GM12878 (cell line): Measurements from ENCODE around the gene BLOC1S4. TPM values are rescaled to one million over a fixed set of nuclear protein-coding genes. Genes with fewer than 3 reads are reported as not detected.

Source experiments
- ATAC-seq: fragments of 200-7000 bp; cut with Tn5 transposase; 3 replicates; pipeline ENCODE4 v1.9.1; 2020; ENCODE audit warnings: mild to moderate bottlenecking, moderate library complexity
- BruUV-seq: library from RNA; stranded (reverse); fragments of 400-500 nt; replicated peaks from 2 replicates; lab custom pipeline; 2021; lab: Mats Ljungman, UMichigan
- CTCF ChIA-PET: fragments of 300-600 bp; sonication (Branson Sonifier 250); formaldehyde crosslinking; extraction: SDS; loops from one replicate; lab custom pipeline; 2021; ENCODE audit warnings: inconsistent platforms; lab: Yijun Ruan, JAX
- POLR2A ChIA-PET: fragments of 350-600 bp; formaldehyde crosslinking; extraction: SDS; loops from one replicate; lab custom pipeline; 2021; ENCODE audit warnings: inconsistent platforms; lab: Charles Lee
- RAD21 ChIA-PET: fragments of 300-600 bp; sonication (Branson Sonifier 250); formaldehyde crosslinking; loops from one replicate; lab custom pipeline; 2023; ENCODE audit warnings: antibody characterized with exemption; ENCODE audit not compliant: unreplicated experiment; lab: Charles Lee
- SMC1A ChIA-PET: fragments of 300-600 bp; sonication (Branson Sonifier 250); formaldehyde crosslinking; loops from one replicate; lab custom pipeline; 2023; ENCODE audit not compliant: unreplicated experiment, uncharacterized antibody; lab: Charles Lee
- DNase-seq: peaks from one replicate; pipeline ENCODE4 v3.0.0-alpha.2; 2011; ENCODE audit warnings: low read depth, low spot score
- FAIRE-seq: peaks from 3 replicates; lab custom pipeline; 2011; peaks lifted over from hg19 to GRCh38; lab: Jason Lieb, UNC
- H2AFZ ChIP-seq: 2 replicates; pipeline ENCODE4 v1.6.0; 2011; ENCODE audit warnings: low read depth, low read length, control low read depth; ENCODE audit not compliant: control insufficient read depth
- H3K27ac ChIP-seq: 2 replicates; pipeline ENCODE4 v1.5.1; 2011; ENCODE audit warnings: control low read depth; ENCODE audit not compliant: control insufficient read depth, insufficient read depth
- H3K27me3 ChIP-seq, 2 experiments: replicated peaks in 1 of 2; 2 replicates each; pipeline versions ENCODE4 v1.6.0 to v1.6.1; 2011; ENCODE audit warnings: low read length in 1 of 2; ENCODE audit not compliant: control insufficient read depth in 2 of 2, insufficient read depth in 2 of 2
- H3K36me3 ChIP-seq, 2 experiments: 2 replicates each; pipeline ENCODE4 v1.5.1; 2011; ENCODE audit warnings: low read length in 1 of 2; ENCODE audit not compliant: control insufficient read depth in 2 of 2, insufficient read depth in 2 of 2
- H3K4me1 ChIP-seq: 2 replicates; pipeline ENCODE4 v1.6.1; 2011; ENCODE audit warnings: mild to moderate bottlenecking, low read length, moderate library complexity, mixed read lengths; ENCODE audit not compliant: control insufficient read depth, insufficient read depth
- H3K4me2 ChIP-seq: 2 replicates; pipeline ENCODE4 v1.6.0; 2011; ENCODE audit warnings: control low read depth; ENCODE audit not compliant: control insufficient read depth, insufficient read depth
- H3K4me3 ChIP-seq: fragments of 200-600 bp; sonication (generic); 2 replicates; pipeline ENCODE4 v1.5.1; 2016
- H3K79me2 ChIP-seq: 2 replicates; pipeline ENCODE4 v1.6.0; 2011; ENCODE audit warnings: low read length; ENCODE audit not compliant: control insufficient read depth, insufficient read depth
- H3K9ac ChIP-seq: 2 replicates; pipeline ENCODE4 v1.8.0; 2011; ENCODE audit warnings: low read length, control low read depth, mixed read lengths; ENCODE audit not compliant: control insufficient read depth, insufficient read depth
- H3K9me3 ChIP-seq: replicated peaks from 3 replicates; pipeline ENCODE4 v1.5.1; 2011; ENCODE audit warnings: mild to moderate bottlenecking, low read length; ENCODE audit not compliant: control insufficient read depth, insufficient read depth
- H4K20me1 ChIP-seq: 2 replicates; pipeline ENCODE4 v1.6.0; 2011; ENCODE audit not compliant: control insufficient read depth, insufficient read depth
- BMI1 ChIP-seq: fragments of 450-650 bp; IDR thresholded peaks from 2 replicates; pipeline ENCODE4 v1.6.1; 2016; ENCODE audit warnings: mild to moderate bottlenecking, moderate library complexity, borderline replicate concordance
- ESRRA ChIP-seq: IDR thresholded peaks from 2 replicates; pipeline ENCODE4 v1.6.1; 2012; ENCODE audit warnings: mild to moderate bottlenecking, low read length, improper control_type of control experiment
- HDAC2 ChIP-seq: fragments of 200-600 bp; sonication (generic); IDR thresholded peaks from 2 replicates; pipeline ENCODE4 v1.6.1; 2017
- LARP7 ChIP-seq: fragments of 450-650 bp; IDR thresholded peaks from 2 replicates; pipeline ENCODE4 v1.6.1; 2017; ENCODE audit warnings: mild to moderate bottlenecking
- MTA2 ChIP-seq: fragments of 450-650 bp; IDR thresholded peaks from 2 replicates; pipeline ENCODE4 v1.6.1; 2016; ENCODE audit warnings: low read depth, mild to moderate bottlenecking, moderate library complexity
- STAT1 ChIP-seq: fragments of 450-650 bp; conservative IDR thresholded peaks from 2 replicates; pipeline ENCODE4 v1.6.1; 2014; ENCODE audit warnings: antibody characterized with exemption, mild to moderate bottlenecking
- WGBS: methylation state at CpG from one replicate; pipeline ENCODE4 v1.1.6; 2016; ENCODE audit warnings: low lambda C conversion rate; ENCODE audit not compliant: insufficient replicate concordance, insufficient coverage; ENCODE audit errors: missing lambda C conversion rate; 5-methylcytosine and 5-hydroxymethylcytosine counted together
- in situ Hi-C: fragments of 300-500 bp; cut with MboI; formaldehyde crosslinking; loops from 9 replicates; pipeline ENCODE4 v1.14.3; 2018; ENCODE audit warnings: mixed read lengths
- intact Hi-C: fragments of 100-400 bp; cut with micrococcal nuclease; formaldehyde crosslinking; loops from one replicate; pipeline ENCODE4 v1.14.2; 2022; ENCODE audit not compliant: unreplicated experiment
- polyA plus RNA-seq, 11 experiments: library from polyadenylated mRNA; depleted of rRNA in 4 of 11; unstranded in 6 of 11; stranded (reverse) in 5 of 11; fragments of >200 nt; fragmentation: Nextera tagmentation in 4 of 11; fragmentation: Illumina TruSeq in 1 of 11; extraction: Ambion mirVana in 4 of 11; extraction: Trizol in 1 of 11; gene quantifications; 1 replicate in 1 of 11; 2 replicates in 10 of 11; pipeline versions ENCODE4 v1.2.1 to v1.2.3, GENCODE V29; 2011 to 2016; ENCODE audit warnings: inconsistent platforms in 2 of 11, missing spikeins in 2 of 11, low read depth in 1 of 11
- total RNA-seq, 4 experiments: library from RNA; depleted of rRNA in 3 of 4; stranded (reverse); fragments of >200 nt in 3 of 4; fragmentation: Illumina TruSeq in 1 of 4; extraction: Trizol in 1 of 4; gene quantifications; 2 replicates each; pipeline versions ENCODE4 v1.2.1 to v1.2.3, GENCODE V29; 2013 to 2021
- TF ChIP-seq, protein P1 (sequence below): IDR thresholded peaks from 2 replicates; pipeline ENCODE4 v1.6.1; 2011; ENCODE audit warnings: borderline replicate concordance, low read depth, mild to moderate bottlenecking, moderate library complexity, mixed read lengths, low read length; ENCODE audit not compliant: insufficient read depth; ENCODE audit errors: extremely low read length
- TF ChIP-seq, protein P2 (sequence below): IDR thresholded peaks from 2 replicates; pipeline ENCODE4 v1.6.1; 2012; ENCODE audit warnings: low read depth, low read length, improper control_type of control experiment
- TF ChIP-seq, protein P3 (sequence below): fragments of 450-650 bp; IDR thresholded peaks from 2 replicates; pipeline ENCODE4 v1.6.1; 2014; ENCODE audit warnings: mild to moderate bottlenecking
- TF ChIP-seq, protein P4 (sequence below): fragments of 450-650 bp; IDR thresholded peaks from 2 replicates; pipeline ENCODE4 v1.6.1; 2016; ENCODE audit warnings: mild to moderate bottlenecking
- TF ChIP-seq, protein P5 (sequence below): fragments of 450-650 bp; IDR thresholded peaks from 2 replicates; pipeline ENCODE4 v1.6.1; 2017; ENCODE audit warnings: mild to moderate bottlenecking, moderate library complexity
- TF ChIP-seq, protein P6 (sequence below), 3 experiments: IDR thresholded peaks in 2 of 3; conservative IDR thresholded peaks in 1 of 3; 2 replicates each; pipeline ENCODE4 v1.5.1; 2011; ENCODE audit warnings: low read depth in 3 of 3, low read length in 3 of 3, mild to moderate bottlenecking in 3 of 3, control low read depth in 2 of 3, moderate library complexity in 2 of 3, inconsistent platforms in 1 of 3, mixed read lengths in 1 of 3; ENCODE audit not compliant: control insufficient read depth in 2 of 3, insufficient read depth in 1 of 3; ENCODE audit errors: extremely low read depth in 1 of 3

The BLOC1S4 gene
- total and polyA plus RNA-seq, 10 of the 15 experiments (the other 5 are each of a cell fraction or from before 2014, with no cell fraction given) = 2.7 to 23.8 (median 9.5) TPM

DNA sequence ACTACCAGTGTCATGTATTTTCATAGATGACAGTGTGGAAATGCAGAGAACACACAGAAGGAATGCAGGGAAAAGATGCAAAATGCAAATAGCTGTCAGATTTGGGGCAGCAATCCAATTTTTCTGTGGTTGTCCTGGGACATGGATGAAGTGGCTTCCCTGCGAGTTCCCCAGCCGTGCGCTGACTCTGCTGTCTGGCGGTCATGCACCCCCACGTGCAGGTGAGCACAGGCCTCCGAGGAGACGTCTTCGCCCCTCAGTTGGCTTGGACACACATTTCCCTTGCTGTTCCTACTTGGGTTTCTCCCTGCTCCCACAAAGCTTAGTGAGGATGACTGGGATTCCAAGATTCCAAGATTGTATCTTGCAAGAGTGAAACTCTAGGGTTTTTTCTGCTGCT lies 24.4 kb downstream of the BLOC1S4 start:
- 98% methylated on average over 8 of the region's 8 CpGs for WGBS
- POLR2A ChIA-PET = no interaction called here
- RAD21 ChIA-PET = no interaction called here
- TF ChIP-seq, protein P1, sequence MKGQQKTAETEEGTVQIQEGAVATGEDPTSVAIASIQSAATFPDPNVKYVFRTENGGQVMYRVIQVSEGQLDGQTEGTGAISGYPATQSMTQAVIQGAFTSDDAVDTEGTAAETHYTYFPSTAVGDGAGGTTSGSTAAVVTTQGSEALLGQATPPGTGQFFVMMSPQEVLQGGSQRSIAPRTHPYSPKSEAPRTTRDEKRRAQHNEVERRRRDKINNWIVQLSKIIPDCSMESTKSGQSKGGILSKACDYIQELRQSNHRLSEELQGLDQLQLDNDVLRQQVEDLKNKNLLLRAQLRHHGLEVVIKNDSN = no peak
- TF ChIP-seq, protein P2, sequence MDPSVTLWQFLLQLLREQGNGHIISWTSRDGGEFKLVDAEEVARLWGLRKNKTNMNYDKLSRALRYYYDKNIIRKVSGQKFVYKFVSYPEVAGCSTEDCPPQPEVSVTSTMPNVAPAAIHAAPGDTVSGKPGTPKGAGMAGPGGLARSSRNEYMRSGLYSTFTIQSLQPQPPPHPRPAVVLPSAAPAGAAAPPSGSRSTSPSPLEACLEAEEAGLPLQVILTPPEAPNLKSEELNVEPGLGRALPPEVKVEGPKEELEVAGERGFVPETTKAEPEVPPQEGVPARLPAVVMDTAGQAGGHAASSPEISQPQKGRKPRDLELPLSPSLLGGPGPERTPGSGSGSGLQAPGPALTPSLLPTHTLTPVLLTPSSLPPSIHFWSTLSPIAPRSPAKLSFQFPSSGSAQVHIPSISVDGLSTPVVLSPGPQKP = no peak
- TF ChIP-seq LARP7 = no peak
- TF ChIP-seq, protein P3, sequence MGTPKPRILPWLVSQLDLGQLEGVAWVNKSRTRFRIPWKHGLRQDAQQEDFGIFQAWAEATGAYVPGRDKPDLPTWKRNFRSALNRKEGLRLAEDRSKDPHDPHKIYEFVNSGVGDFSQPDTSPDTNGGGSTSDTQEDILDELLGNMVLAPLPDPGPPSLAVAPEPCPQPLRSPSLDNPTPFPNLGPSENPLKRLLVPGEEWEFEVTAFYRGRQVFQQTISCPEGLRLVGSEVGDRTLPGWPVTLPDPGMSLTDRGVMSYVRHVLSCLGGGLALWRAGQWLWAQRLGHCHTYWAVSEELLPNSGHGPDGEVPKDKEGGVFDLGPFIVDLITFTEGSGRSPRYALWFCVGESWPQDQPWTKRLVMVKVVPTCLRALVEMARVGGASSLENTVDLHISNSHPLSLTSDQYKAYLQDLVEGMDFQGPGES = no peak
- TF ChIP-seq BMI1 = no peak
- TF ChIP-seq MTA2 = no peak
- no peak for TF ChIP-seq ESRRA
- no peak for TF ChIP-seq HDAC2
- TF ChIP-seq, protein P4, sequence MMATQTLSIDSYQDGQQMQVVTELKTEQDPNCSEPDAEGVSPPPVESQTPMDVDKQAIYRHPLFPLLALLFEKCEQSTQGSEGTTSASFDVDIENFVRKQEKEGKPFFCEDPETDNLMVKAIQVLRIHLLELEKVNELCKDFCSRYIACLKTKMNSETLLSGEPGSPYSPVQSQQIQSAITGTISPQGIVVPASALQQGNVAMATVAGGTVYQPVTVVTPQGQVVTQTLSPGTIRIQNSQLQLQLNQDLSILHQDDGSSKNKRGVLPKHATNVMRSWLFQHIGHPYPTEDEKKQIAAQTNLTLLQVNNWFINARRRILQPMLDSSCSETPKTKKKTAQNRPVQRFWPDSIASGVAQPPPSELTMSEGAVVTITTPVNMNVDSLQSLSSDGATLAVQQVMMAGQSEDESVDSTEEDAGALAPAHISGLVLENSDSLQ = no peak
- TF ChIP-seq, protein P5, sequence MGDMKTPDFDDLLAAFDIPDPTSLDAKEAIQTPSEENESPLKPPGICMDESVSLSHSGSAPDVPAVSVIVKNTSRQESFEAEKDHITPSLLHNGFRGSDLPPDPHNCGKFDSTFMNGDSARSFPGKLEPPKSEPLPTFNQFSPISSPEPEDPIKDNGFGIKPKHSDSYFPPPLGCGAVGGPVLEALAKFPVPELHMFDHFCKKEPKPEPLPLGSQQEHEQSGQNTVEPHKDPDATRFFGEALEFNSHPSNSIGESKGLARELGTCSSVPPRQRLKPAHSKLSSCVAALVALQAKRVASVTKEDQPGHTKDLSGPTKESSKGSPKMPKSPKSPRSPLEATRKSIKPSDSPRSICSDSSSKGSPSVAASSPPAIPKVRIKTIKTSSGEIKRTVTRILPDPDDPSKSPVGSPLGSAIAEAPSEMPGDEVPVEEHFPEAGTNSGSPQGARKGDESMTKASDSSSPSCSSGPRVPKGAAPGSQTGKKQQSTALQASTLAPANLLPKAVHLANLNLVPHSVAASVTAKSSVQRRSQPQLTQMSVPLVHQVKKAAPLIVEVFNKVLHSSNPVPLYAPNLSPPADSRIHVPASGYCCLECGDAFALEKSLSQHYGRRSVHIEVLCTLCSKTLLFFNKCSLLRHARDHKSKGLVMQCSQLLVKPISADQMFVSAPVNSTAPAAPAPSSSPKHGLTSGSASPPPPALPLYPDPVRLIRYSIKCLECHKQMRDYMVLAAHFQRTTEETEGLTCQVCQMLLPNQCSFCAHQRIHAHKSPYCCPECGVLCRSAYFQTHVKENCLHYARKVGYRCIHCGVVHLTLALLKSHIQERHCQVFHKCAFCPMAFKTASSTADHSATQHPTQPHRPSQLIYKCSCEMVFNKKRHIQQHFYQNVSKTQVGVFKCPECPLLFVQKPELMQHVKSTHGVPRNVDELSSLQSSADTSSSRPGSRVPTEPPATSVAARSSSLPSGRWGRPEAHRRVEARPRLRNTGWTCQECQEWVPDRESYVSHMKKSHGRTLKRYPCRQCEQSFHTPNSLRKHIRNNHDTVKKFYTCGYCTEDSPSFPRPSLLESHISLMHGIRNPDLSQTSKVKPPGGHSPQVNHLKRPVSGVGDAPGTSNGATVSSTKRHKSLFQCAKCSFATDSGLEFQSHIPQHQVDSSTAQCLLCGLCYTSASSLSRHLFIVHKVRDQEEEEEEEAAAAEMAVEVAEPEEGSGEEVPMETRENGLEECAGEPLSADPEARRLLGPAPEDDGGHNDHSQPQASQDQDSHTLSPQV = no peak
- no peak for TF ChIP-seq STAT1
- TF ChIP-seq, protein P6, sequence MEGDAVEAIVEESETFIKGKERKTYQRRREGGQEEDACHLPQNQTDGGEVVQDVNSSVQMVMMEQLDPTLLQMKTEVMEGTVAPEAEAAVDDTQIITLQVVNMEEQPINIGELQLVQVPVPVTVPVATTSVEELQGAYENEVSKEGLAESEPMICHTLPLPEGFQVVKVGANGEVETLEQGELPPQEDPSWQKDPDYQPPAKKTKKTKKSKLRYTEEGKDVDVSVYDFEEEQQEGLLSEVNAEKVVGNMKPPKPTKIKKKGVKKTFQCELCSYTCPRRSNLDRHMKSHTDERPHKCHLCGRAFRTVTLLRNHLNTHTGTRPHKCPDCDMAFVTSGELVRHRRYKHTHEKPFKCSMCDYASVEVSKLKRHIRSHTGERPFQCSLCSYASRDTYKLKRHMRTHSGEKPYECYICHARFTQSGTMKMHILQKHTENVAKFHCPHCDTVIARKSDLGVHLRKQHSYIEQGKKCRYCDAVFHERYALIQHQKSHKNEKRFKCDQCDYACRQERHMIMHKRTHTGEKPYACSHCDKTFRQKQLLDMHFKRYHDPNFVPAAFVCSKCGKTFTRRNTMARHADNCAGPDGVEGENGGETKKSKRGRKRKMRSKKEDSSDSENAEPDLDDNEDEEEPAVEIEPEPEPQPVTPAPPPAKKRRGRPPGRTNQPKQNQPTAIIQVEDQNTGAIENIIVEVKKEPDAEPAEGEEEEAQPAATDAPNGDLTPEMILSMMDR (IDR thresholded peaks at IDR 0.05 in 2 of 3, conservative IDR thresholded peaks at IDR 0.05 in 1 of 3; ENCODE audit: control insufficient read depth in 2 of 3, extremely low read depth in 1 of 3, insufficient read depth in 1 of 3, low read depth in 3 of 3, low read length in 3 of 3) = no peak

More for the DNA sequence above, 24.4 kb downstream of the BLOC1S4 start:
- Histone ChIP-seq H3K4me1 (peaks cover 10% of the 10 kb centered on the region), H3K9ac (no peak overlapping the region), H3K4me3 (no peak overlapping the region), H3K36me3 (no peaks in the 10 kb centered on the region), H4K20me1 (no peaks in the 10 kb centered on the region), H3K27me3 (no peaks in the 10 kb centered on the region; a peak in 1 of 4 replicates), H3K79me2 (no peaks in the 10 kb centered on the region), H3K9me3 (no peaks in the 10 kb centered on the region; the same call in 2 of the 3 replicates), H3K27ac (no peak overlapping the region), H2AFZ (no peak overlapping the region), H3K4me2 (no peak overlapping the region)
- in situ Hi-C loops = no loop called here
- FAIRE-seq = no peak
- SMC1A ChIA-PET = no interaction called here
- CTCF ChIA-PET = interaction anchor here (1.0 kb wide), 1 partner anchor 133 kb away, joined by 3 read pairs; no protein-coding TSS in a partner anchor
- intact Hi-C loops = no loop called here
- ATAC-seq = no peak
- BruUV-seq = no TSS peak
- no peak for DNase-seq
